HG02623 (cell line): ENCODE data around the gene OR56B4.
"Not testable (repeated sequence)": the region's sequence is repeated elsewhere in the genome, so short reads cannot be mapped to it uniquely, and the experiment has no call there.

ENCODE experiments used
- ATAC-seq: cut with Tn5 transposase; IDR thresholded peaks from one replicate; pipeline ENCODE4 v1.9.1; 2021; ENCODE audit warnings: moderate library complexity; ENCODE audit not compliant: unreplicated experiment

The OR56B4 gene

DNA sequence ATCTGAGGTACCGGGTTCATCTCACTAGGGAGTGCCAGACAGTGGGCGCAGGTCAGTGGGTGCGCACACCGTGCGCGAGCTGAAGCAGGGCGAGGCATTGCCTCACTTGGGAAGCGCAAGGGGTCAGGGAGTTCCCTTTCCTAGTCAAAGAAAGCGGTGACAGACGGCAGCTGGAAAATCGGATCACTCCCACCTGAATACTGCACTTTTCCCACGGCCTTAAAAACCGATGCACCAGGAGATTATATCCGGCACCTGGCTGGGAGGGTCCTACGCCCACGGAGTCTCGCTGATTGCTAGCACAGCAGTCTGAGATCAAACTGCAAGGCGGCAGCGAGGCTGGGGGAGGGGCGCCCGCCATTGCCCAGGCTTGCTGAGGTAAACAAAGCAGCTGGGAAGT, 36.3 kb downstream of the OR56B4 start:
- ATAC-seq = not testable (repeated sequence)

- no peak for ATAC-seq
Measured at GRCh38 chr11:6151117-6151516, 43.6 kb downstream of the OR56B4 start.

DNA sequence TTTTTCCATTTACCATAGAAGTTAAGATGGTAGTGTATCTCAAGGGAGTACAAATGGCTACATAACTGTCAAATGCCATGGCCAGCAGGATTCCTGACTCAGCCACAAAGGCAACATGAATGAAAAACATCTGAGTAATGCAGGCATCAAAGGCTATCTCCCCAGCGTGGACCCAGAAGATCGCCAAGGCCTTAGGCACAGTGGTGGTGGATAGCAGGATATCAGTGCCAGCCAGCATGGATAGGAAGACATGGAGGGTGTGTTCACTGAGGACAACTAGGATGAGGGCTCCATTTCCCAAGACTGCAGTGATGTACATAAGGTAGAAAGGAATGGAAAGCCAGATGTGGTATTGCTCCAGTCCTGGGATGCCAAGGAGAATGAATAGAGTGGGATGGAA, 44.6 kb downstream of the OR56B4 start:
- ATAC-seq = no peak

DNA sequence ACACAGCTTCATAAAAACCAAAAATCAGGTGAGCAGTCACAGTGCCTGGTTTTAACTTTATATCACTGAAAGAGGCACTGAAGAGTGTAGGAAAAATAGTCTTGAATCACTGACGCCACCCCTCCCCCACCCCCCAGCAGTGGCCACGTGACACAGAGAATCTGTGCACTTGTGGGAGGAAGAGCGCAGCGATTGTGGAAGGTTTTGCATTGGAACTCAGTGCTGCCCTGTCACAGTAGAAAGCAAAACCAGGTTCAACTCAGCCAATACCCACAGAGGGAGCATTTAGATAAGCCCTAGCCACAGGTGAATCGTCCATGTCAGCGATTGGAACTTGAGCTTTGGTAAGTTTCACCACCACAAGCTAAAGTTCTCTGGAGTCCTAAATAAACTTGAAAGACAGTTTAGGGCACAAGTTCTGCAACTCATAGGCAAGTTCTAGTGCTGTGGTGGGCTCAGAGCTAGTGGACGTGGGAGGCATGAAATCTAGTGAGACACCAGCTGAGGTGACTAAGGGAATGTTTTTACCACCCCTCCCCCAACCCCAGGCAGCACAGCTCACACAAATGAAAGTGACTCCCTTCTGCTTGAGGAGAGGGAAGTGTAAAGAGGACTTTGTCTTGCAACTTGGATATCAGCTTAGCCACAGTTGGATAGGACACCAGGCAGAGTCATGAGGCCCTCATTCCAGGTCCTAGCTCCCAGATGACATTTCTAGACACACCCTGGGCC, 49.3 kb downstream of the OR56B4 start:
- ATAC-seq = no peak
